Osteocyte (in vitro differentiated cells): Measurements from ENCODE around the gene CCDC63. TPM values are rescaled to one million over a fixed set of nuclear protein-coding genes. Genes with fewer than 3 reads are reported as not detected.

Experiments used
- DNase-seq: peaks from one replicate; pipeline ENCODE4 v3.0.0; 2021; ENCODE audit warnings: mixed read lengths; ENCODE audit not compliant: unreplicated experiment; ENCODE audit errors: extremely low spot score
- H3K27ac Mint-ChIP-seq: one replicate; pipeline ENCODE4 v1.8.0; 2021; ENCODE audit warnings: mild to moderate bottlenecking, mixed read lengths; ENCODE audit not compliant: unreplicated experiment
- H3K27me3 Mint-ChIP-seq: one replicate; pipeline ENCODE4 v1.8.0; 2021; ENCODE audit warnings: mixed read lengths; ENCODE audit not compliant: unreplicated experiment
- H3K36me3 Mint-ChIP-seq: one replicate; pipeline ENCODE4 v1.8.0; 2021; ENCODE audit warnings: mixed read lengths; ENCODE audit not compliant: unreplicated experiment
- H3K4me1 Mint-ChIP-seq: one replicate; pipeline ENCODE4 v1.8.0; 2021; ENCODE audit warnings: mixed read lengths; ENCODE audit not compliant: unreplicated experiment
- H3K4me3 Mint-ChIP-seq: one replicate; pipeline ENCODE4 v1.8.0; 2021; ENCODE audit warnings: mild to moderate bottlenecking, moderate library complexity, mixed read lengths; ENCODE audit not compliant: unreplicated experiment
- H3K9me3 Mint-ChIP-seq: one replicate; pipeline ENCODE4 v1.8.0; 2021; ENCODE audit warnings: mixed read lengths; ENCODE audit not compliant: unreplicated experiment
- total RNA-seq: library from RNA; stranded (reverse); gene quantifications from 2 replicates; pipeline ENCODE4 v1.2.1, GENCODE V29; 2021
- TF ChIP-seq, protein P1 (sequence below): fragments of 200-600 bp; sonication (generic); IDR thresholded peaks from 2 replicates; pipeline ENCODE4 v1.5.0; 2021; ENCODE audit warnings: antibody characterized with exemption, mild to moderate bottlenecking, moderate library complexity

Gene CCDC63
- total RNA-seq, 1 donor from 2014 or later: not detected

DNA sequence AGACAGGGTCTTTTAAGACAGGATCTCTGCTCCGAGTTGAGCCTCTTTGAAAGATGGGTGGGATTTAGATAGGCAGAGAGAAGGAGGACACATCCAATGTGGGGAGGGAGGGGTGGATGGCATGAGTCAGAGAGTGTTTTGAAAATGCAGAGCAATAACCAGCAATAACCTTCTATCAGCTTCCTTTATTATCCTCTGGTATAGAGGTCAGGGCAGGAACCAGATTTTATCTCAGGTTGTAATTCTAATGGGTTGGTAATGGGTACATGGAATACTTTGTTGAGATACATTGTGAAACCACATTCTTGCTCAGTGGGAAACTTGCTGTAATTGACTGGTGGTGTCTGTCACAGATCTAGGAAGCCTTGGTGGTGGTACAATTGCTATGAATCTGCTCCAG lies 37.6 kb upstream of the CCDC63 start:
- no peak overlapping the region for H3K27ac Mint-ChIP-seq
- DNase-seq: no peak
- H3K4me1 Mint-ChIP-seq: no peaks in the 10 kb centered on the region
- no peak overlapping the region for H3K4me3 Mint-ChIP-seq
- TF ChIP-seq, protein P1, sequence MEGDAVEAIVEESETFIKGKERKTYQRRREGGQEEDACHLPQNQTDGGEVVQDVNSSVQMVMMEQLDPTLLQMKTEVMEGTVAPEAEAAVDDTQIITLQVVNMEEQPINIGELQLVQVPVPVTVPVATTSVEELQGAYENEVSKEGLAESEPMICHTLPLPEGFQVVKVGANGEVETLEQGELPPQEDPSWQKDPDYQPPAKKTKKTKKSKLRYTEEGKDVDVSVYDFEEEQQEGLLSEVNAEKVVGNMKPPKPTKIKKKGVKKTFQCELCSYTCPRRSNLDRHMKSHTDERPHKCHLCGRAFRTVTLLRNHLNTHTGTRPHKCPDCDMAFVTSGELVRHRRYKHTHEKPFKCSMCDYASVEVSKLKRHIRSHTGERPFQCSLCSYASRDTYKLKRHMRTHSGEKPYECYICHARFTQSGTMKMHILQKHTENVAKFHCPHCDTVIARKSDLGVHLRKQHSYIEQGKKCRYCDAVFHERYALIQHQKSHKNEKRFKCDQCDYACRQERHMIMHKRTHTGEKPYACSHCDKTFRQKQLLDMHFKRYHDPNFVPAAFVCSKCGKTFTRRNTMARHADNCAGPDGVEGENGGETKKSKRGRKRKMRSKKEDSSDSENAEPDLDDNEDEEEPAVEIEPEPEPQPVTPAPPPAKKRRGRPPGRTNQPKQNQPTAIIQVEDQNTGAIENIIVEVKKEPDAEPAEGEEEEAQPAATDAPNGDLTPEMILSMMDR: no peak
- H3K36me3 Mint-ChIP-seq: no peaks in the 10 kb centered on the region
- peaks cover 5% of the 10 kb centered on the region for H3K9me3 Mint-ChIP-seq
- peaks cover 28% of the 10 kb centered on the region for H3K27me3 Mint-ChIP-seq

DNA sequence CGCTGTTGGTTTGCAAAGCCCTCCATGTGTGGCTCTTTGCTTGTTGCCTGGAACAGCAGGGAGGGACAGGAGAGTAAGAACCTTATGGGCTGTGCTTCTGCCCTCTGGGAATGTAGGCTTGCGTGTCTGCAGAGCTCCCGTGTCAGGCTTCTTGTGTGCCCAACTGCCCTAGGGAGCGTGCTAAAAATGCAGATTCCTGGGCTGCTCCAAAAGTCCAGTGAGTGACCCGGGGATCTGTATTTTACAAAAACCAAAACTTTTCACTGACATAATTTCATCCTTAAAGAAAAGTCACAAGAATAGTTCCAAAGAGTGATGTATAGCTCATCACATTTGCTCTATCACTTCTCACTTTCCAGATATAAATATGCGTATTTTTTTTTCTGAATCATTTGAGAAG lies 34.8 kb upstream of the CCDC63 start:
- Mint-ChIP-seq H3K27me3 (peaks cover 38% of the 10 kb centered on the region), H3K36me3 (no peaks in the 10 kb centered on the region), H3K9me3 (no peaks in the 10 kb centered on the region), H3K4me1 (no peaks in the 10 kb centered on the region), H3K4me3 (no peak overlapping the region), H3K27ac (no peak overlapping the region)
- TF ChIP-seq, protein P1: no peak
- no peak for DNase-seq

DNA sequence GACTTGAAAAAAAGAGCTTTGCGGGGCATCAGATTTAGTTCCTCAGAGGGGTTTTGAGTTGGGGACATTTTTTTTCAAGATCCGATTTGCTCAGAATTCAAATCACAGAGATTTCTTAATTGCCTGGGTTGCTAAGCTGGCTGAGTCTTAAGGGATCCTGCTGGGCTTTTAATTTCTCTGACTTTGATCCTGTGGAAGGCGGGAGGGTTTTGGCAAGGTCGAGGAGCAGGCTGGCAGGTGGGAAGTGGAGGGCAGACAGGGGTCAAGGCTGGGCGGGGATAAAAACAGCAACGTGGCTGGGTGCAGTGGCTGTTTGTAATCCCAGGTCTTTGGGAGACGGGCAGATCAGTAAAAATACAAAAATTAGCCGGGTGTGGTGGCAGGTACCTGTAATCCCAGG lies 33.5 kb upstream of the CCDC63 start:
- Mint-ChIP-seq H3K27me3 (peaks cover 38% of the 10 kb centered on the region), H3K36me3 (no peaks in the 10 kb centered on the region), H3K4me1 (no peaks in the 10 kb centered on the region), H3K4me3 (no peak overlapping the region), H3K27ac (no peak overlapping the region), H3K9me3 (no peaks in the 10 kb centered on the region)
- no peak for DNase-seq
- TF ChIP-seq, protein P1: no peak

DNA sequence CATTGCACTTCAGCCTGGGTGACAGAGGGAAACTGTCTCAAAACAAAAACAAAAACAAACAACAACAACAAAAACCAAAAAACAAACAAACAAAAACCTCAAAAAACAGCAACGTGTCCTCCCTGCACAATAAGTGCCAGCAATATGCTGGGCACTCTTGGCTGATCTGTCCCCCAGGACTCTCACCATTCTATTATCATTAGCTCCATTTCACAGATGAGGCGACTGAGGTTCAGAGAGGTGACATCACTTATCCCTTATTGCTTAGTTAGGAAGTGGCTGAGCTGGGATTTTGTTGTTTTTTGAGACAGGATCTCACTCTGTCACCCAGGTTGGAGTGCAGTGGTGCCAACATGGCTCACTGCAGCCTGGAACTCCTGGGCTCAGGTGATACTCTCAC lies 33.0 kb upstream of the CCDC63 start:
- no peak overlapping the region for H3K4me3 Mint-ChIP-seq
- TF ChIP-seq, protein P1: no peak
- H3K27ac Mint-ChIP-seq: no peak overlapping the region
- H3K4me1 Mint-ChIP-seq: no peaks in the 10 kb centered on the region
- H3K9me3 Mint-ChIP-seq: no peaks in the 10 kb centered on the region
- H3K36me3 Mint-ChIP-seq: no peaks in the 10 kb centered on the region
- H3K27me3 Mint-ChIP-seq: peaks cover 37% of the 10 kb centered on the region
- DNase-seq: no peak

DNA sequence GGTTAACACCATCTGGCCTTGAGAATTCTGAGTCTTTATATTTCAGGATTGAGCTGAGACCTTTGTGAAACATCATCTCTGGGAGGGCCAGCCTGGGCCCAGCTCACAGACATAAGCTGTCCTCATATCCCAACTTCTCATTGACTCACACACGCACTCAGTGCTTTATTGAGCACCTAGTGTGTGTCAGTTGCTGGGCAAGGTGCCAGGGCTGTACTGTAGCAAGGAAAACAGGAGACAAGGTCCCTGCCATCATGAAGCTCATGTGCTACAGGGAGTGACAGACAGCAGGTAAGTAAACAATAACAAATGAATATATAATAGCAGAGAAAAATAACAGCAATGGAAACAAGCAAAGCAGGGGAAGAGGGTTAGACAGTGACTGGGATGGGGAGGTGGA lies 30.5 kb upstream of the CCDC63 start:
- DNase-seq: no peak
- no peaks in the 10 kb centered on the region for H3K9me3 Mint-ChIP-seq
- H3K4me1 Mint-ChIP-seq: no peaks in the 10 kb centered on the region
- TF ChIP-seq, protein P1: no peak
- no peaks in the 10 kb centered on the region for H3K36me3 Mint-ChIP-seq
- no peak overlapping the region for H3K4me3 Mint-ChIP-seq
- H3K27me3 Mint-ChIP-seq: peaks cover 36% of the 10 kb centered on the region
- no peak overlapping the region for H3K27ac Mint-ChIP-seq
